ENCODE results near the gene PNKP. TPM values are rescaled to one million over a fixed set of nuclear protein-coding genes. Genes with fewer than 3 reads are reported as not detected.

PNKP gene
- total RNA-seq, result 77.6 TPM

DNA sequence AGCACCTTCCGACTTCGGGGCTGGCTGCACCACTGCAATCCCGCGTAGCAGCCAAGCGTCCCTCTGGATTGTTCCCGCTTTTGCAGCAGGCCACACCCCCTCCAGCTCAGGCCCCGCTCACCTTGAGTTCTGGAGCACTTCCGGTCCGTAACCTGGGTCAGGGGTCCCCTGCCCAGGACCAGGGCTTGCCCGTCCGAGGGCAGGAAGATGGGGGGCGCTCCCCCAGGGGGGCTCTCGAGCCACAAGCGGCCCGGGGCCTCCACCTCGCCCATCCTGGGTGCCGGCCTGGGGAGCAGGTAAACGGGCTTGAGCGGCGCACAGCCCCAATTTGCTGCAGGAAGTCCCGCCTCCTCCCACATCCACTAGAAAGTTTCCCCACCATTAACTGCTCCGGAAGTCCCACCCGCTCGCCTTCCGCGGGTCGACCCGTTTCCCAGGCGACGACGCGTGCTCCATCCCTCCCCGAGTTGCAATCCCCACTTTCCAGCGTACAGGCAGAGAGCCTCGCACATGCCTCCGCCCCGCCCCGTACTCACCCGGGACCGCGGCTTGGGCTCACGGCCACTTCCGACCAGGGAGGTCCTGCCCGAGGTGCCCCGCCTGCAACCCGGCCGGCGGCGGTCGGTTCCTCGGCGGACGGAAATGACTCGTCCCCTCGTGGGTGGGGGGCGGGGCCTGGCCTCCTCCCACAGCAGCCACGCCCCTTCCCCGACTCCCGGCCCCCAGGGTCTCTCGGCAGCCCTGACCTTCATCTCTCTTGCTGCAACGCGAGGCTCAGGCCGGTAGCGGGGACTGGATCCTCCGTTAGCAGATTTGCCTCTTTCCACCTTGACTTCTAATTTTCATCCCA, at the start of gene PNKP:
Gene PNKP, minus strand, starts transcription at position 644 of the 850 bp plus-strand sequence. Its CDS starts 372 bp downstream, at position 272.
- peak; percentile 79 to 95 (median 88) for DNase-seq (ENCODE audit: low read depth in 2 of 3, low spot score in 2 of 3)

DNA sequence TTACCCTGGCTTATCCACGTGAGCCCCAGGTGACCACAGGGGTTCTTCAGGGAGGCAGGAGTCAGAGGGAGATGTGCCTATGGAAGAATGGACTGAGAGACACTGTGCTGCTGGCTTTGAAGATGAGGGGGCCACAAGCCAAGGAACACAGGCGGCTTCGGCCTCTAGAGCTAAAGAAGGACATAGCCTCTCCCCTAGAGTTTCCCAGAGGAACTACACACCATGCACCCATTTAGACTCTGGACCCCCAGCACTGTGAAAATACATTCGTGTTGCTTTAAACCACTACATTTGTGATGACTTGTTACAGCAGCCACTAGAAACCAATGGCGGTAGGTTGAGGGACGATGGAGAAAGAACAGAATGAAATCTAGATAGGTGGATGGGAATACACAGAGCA, 47.9 kb upstream of the PNKP start:
- DNase-seq (ENCODE audit: low read depth in 2 of 3, low spot score in 2 of 3), result no peak

DNA sequence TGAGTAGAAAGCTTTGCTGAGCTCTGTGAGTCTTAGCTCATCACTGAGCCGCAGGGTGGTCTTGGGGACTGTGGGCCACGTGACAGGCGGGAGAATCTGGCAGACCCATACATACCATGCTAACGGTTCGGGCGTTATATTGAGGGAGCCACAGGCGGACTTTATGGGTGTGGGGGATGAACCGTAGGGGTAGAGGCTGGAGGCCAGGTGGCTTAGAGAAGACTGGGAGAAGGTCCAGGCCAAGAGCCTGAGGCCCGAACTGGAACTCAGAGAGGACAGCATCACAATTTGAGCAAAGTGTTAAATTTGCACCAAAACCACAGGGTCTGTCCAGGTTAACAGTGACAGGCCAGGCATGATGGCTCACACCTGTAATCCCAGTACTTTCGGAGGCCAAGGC, 46.3 kb upstream of the PNKP start:
- DNase-seq (ENCODE audit: low read depth in 2 of 3, low spot score in 2 of 3), result no peak

DNA sequence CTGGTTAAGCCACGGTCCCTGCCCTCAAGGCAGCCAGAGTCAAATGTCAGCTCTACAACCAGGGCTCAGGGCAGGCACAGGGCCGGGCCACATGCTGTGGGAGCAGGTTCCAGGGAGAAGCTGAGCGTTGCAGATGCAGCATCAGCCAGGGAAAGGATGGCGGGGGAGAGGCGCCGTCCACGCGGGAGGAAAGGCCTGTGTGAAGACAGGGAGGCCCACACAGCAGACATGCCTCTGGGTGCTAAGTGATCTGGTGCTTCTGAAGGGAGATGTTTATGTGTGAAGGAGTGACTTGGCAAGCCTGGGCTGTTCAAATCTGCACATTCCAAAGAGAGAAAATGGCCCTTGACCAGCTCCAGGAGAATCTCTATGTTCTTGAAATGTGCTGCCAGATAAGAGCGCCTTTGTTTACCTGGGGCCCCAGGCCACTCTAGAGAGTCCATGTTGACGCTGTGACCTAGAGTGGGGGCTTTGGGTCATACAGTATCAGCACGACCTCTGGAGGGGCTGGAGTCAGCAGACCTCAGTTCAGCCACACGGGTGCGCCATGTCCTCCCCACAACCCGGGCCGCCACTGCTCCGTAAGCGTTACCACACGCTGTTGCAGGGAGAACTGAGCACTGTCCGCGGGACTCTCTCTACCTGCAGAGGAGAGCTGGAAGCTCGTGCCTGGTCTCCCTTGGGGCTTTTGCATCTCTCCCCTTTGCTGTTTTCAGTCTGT, 45.7 kb upstream of the PNKP start:
- DNase-seq (ENCODE audit: low read depth in 2 of 3, low spot score in 2 of 3), result no peak

DNA sequence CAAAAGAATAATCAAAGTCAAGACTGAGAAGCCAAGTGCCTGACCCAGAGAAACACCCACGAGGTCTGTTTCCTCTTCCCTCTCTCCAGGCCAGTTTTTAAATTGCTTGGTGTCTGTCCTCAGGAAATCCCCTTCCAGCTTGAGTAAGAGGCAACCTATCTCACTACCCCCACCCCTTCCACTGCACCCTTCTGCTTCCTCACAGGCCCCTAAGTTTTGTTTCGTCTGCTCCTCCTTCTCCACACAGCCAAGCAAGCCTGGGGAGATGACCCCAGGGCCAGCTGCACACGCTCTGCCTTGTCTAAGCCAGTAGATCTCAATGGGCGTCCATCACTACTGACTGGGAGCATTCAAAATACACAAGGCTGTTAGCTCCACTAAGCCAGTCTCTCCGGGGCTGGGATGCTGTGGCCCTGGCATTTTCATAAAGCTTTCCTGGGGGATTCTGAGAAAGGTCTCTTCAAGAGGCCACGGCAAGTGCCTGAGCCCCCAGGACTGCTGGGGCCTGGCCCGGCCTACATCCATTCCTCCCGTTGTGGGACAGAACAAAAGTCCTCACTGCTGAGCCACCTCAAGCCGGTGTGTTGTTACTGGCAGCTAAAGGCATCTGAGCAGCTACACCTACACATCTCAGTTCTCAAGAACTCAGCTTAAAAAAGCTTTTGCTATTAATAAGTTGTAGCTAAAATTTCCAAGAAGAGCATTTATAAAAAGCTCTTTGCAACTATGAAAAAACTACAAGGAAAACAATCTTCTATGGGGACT, 44.2 kb upstream of the PNKP start:
- peak in 2 of 3 donors; percentile 52 to 56 for DNase-seq (ENCODE audit: low read depth in 2 of 3, low spot score in 2 of 3)

DNA sequence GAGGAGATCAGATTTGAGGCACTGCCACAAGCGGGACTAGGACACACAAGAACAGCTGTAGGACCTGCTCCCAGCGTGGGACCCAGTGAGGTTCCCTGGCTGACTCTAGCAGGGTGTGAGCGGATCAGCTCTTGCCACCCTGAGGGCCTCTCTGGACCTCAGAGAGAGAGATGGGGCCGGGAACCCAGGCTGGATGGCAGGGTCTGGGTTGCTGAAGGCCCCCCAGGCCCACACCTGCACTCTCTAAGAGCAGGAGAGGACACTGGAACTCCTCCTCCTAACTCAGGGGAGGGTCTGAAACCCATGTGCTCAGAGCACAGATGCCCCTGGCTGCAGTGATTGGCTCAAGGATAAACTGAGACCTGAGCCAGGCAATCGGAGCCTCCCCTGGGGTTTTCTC, 42.8 kb upstream of the PNKP start:
- no peak for DNase-seq (ENCODE audit: low read depth in 2 of 3, low spot score in 2 of 3)

DNA sequence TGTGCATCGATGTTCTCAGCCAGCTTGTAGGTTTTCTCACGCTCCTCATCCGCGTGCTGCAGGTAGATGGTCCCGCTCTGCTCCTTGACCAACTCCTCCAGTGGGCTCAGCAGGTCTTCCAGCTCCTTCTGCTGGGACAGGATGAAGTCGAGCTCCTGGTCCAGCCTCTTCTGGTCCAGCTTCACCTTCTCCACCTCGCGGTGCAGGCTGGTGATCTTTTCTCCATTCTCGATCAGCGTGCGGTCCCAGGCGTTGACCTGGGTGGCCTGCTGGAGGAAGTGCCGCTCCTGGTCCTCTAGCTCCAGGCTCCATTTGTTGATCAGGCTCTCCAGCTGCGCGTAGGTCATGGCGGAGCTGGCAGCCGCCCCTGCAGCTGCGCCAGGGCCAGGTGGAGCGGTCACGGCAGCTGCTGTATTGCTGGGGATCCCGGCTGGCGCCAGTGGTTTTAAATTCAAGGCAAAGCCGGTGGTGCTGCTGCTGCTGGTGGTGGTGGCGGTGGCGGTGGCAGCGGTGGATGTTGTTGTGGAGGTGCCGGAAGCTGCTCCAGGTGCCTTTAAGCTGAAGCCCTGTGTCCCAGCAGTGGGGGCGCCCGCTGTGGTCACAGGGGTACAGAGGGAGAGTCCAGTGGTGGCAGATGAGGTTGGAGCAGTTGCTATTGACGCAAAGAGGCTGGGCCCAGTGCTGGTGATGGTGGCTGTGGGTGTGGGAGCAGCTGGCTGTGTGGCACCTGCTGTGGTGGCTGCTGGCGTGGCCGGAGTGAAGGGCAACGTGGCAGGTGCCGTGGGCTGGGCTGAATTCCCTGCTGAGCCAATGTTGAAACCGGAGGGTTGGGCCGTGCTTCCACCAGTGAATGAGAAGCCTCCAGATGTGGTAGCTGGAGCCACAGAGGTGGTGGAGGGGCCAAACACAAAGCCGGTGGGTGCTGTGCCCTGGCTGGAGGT, 41.4 kb upstream of the PNKP start:
- DNase-seq (ENCODE audit: low read depth in 2 of 3, low spot score in 2 of 3), result no peak

DNA sequence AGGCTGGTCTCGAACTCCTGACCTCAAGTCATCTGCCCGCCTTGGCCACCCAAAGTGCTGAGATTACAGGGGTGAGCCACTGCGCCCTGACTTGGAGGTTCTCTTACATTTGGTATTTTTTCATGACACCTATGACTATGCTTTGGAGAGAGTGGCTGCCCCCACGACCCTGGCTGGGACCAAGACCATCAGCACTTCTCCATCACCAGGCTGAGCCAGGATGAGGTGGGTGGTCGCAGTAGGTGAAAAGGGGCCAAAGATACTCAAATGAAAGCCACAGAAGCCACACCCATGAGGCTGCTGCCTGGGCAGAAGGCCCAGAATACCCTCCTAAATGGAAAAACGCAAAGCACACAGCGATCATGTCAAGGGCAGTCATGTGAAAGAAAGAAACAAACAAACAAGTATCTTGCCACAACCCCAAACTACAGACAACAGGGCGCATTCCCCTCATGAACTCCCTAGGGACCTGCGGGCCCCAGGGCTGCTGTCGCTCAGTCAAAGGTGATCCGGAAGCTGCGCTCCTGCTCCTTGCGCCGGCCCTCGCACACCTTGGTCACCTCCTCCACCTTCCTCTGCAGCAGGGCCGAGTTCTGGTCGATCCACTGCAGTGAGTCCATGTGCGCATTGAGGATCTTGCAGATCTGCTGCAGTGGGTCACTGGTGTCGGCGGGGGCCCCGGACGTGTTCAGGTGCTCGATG, 40.5 kb upstream of the PNKP start:
- DNase-seq (ENCODE audit: low read depth in 2 of 3, low spot score in 2 of 3), result no peak

DNA sequence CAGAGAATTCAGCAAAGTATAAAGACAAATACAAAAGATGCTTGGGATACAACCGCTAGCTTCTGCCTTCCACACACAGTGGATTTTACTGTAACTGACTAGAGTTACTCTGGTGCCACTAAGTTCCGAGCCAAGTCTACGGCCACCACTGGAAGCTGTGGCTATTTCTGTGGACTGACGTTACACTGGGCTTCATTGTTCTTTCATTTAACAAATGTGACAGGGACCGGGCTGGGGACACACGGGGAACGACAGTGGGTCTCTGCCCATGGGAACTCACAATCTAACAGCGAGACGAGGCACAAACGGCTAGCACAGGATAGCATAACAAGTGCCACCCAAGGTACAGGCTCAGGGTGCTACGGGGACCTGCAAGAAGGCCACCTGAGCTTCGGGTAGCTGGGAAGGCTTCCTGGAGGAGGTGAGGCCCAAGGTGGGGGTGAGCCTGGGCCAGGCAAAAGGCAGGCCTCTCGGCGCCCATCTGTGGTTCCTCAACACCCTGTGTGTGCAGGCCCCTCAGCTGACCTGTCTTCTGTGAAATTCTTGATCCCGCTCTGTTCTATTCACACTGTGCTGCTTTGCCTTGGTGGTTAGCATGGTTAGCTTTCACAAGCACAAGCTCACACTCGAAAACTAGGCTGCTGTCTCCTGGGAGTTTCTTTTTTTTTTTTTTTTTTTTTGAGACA, 39.6 kb upstream of the PNKP start:
- DNase-seq (ENCODE audit: low read depth in 2 of 3, low spot score in 2 of 3), result no peak

DNA sequence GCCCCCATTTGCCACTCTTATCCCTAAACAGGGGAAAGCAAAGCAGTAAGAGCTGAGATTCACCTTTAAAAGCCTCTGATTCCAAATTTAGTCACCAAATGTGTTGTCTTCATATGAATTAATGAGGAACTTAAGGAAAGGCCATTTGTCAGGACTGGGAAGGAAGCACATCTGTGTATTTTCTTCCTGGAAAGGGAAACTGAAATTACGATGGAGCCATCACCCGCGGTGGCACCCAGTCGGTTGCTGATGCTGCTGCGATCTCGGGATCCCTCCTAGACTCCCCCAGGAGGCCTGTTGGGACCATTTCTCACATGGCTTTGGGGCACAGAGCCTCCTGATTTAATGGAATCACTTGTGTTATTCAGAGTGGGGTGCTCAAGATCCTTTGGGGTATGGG, 36.8 kb upstream of the PNKP start:
- no peak for DNase-seq (ENCODE audit: low read depth in 2 of 3, low spot score in 2 of 3)

DNA sequence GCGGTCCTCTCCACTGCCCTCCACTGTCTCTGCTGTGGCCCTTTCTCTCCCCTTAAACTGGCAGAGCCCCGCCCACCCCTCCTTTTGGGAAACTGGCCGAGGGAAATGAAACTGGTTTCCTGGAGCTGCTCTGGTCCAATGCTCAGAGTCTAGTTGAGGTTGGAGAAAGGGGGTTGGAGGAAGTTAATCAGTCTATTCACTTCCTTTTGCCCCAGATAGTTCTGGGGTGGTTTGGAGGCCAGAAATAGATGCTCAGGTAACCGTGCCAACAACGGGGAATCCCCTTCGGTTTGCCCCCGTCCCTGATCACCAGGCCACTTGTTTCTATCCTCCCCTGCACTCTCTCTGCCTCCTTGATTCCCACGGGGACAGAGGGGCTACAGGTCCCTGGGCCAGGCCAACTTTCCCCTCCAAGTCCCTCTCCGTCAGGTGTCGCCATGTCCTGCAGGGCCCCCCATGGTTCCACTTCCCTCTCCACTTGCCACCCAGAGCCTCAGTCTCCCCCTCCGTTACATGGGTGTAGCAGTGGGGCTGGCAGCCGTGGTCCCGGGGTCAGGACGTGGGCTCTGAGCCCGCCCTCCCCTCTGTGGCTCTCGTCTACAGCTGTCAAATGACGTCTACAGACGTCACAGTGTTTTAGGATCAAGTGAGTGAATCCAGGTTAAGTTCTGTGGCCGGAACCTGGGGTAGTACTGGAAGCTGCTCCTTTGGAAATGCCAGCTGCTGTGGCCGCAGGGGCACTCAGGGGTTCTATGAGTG, 29.7 kb upstream of the PNKP start, which contains the start of gene IL4I1:
Gene IL4I1, minus strand, starts transcription at position 25 of the 759 bp plus-strand sequence. CDS start 727 bp downstream, outside the sequence.
- peak; percentile 53 to 91 (median 87) for DNase-seq (ENCODE audit: low read depth in 2 of 3, low spot score in 2 of 3)

DNA sequence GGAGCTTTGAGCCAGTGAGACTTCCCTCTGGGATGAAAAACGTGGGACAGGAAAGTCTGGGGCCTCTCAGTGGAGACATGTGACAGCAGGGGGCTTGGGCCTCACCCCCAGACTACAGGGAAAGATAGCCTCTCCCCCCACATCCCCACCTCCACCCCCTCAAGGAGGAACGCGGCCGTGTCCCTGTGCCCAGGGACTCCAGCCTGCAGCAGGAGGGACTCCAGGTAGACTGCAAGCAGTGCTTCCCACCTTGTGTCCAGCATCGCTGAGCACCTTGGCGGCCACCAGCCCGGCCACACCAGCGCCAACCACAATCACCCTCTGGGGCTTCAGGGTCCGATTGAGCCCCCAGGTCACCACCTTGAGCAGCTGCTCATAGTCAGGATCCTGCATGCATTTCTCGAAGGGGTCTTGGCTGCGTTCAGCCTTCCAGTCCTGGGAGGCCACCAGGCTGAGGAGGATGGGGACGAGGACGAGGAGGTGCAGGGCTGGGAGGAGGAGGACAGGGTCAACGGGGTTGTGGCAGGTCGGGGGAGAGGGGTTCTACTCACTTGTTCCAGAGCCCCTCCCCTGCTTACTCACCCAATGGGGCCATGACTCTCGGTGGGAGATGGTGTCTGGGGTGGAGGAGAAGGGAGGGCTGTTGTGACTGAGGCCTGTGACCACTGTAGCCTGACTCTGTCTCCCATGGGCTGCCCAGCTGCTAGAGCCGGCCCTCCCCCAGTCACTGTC, 28.4 kb upstream of the PNKP start:
- DNase-seq (ENCODE audit: low read depth in 2 of 3, low spot score in 2 of 3), result no peak

DNA sequence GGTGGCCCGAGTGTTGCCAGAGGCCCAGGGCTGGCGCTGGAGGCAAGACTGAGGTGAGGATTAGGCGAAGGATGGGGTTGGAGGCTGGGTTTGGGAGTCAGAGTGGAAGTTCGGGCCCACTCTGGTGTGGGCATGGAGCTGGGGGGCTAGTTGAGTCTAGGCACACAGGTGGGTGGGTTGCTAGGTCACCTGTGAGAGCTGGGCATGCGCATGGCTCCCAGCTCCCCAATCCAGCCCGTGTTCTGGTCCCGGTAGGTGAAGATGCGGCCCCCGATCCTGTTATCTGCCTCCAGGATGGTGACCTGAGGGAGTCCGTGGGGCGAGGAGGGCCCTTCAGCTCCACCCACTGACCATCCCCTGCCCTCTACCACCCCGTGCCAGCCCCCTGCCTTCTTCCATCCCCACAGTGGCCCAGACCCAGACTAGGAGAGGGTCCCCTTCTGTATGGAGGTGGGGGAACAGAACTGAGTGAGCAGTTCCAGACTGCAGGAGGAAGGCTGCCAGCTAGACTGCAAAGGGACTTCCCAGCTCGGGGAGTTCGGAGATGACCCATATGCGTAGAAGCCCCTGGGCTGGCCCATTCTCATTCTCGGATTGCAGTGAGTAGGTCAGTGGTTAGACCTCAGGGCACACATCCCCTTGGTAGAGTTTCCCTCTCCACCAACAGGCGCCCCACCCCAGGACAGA, 27.6 kb upstream of the PNKP start:
- no peak for DNase-seq (ENCODE audit: low read depth in 2 of 3, low spot score in 2 of 3)

DNA sequence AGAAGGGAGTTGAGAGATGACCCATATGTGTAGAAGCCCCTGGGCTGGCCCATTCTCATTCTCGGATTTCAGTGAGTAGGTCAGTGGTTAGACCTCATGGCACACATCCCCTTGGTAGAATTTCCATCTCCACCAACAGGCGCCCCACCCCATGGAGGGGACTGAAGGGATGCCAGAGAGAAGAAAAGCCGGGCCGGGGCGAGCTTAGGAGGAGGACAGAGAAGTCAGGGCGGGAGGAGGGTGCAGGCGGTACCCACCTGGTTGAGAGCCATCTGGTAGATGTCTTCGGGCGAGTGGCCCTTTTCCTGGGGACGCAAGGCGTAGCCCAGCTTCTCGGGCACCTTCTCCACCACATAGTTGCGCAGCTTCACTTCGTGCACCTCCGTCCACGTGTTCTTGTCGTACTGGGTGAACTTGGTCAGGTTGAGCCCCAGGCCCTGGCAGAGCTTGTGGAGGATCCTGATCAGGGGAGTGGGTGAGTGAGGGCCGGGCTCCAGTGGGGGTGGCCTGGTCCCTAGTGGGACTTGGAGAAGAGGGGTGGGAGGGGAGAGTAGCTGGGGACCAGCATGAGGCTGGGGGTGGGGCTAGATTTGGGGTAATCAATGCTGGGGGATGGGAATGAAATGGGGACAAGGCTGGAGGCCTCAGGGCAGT, 26.8 kb upstream of the PNKP start:
- DNase-seq (ENCODE audit: low read depth in 2 of 3, low spot score in 2 of 3), result no peak

DNA sequence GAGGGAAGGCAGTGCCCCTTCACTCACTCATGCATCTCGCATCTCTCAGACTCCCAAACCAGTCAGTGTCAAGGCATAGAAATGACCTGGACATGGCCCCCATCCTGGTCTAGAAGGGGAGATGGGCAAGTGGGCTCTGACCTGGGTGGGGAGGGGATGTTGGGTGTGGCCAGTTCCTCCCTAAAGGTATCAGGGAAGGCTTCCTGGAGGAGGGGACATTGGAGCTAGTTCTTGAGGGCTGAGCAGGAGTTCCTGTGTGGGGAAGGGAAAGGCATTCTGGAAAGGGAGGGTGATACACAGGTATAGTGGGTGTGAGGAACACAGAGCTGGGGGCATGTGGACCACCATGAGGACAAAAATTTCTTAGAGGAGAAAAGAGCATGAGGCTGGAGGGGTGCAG, 25.3 kb upstream of the PNKP start:
- DNase-seq (ENCODE audit: low read depth in 2 of 3, low spot score in 2 of 3), result no peak

DNA sequence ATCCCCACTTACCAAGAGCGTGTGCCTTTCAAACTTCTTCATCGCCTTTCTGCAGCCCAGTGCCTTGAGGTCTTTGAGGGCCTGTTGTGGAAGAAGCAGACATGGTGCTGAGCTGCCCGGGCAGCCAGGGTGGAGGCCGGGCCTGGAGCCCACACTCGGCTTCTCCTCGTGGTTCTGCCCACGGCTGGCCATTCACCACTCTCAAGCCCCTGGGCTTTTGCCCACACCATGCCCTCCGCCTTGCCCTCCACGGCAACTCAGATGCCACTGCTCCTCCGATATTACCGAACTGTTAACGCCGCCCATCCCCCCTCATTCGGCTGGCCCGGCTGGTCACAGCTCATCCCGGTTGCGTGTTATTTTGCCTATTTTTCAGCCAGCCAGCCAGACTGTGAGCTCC, 24.0 kb upstream of the PNKP start:
- DNase-seq (ENCODE audit: low read depth in 2 of 3, low spot score in 2 of 3), result no peak

Measured in hematopoietic multipotent progenitor cell (in vitro differentiated cells).